ENCODE data around the gene SUMF1. TPM values are rescaled to one million over a fixed set of nuclear protein-coding genes. Genes with fewer than 3 reads are reported as not detected.

The SUMF1 gene
- total and polyA plus RNA-seq, 2 of the 4 experiments (the other 2 are of a cell fraction): 26.3 to 38.4 TPM

GRCh38 chr3:4340077-4340410, 127.0 kb downstream of the SUMF1 start:
- no peak overlapping the region for H3K23ac ChIP-seq (ENCODE audit: low read depth, low read length)
- in situ Hi-C loops (cut with MboI; ENCODE audit: low sequenced_read_pairs) (no loop called here), intact Hi-C loops (cut with micrococcal nuclease) (no loop called here), dilution Hi-C loops (cut with HindIII; ENCODE audit: low sequenced_read_pairs, unreplicated experiment) (no loop called here)
- H4K8ac ChIP-seq (ENCODE audit: low read depth in 2 of 2, low read length in 2 of 2): no peak overlapping the region
- no peak overlapping the region for H4K91ac ChIP-seq (ENCODE audit: insufficient read depth, low read depth, low read length)
- no peak overlapping the region for H3K27ac ChIP-seq (ENCODE audit: insufficient read depth, low read length)
- no peak for ATAC-seq (ENCODE audit: low read depth)
- H3K4me2 ChIP-seq (ENCODE audit: low read depth, low read length): no peak overlapping the region
- BruUV-seq (replicated peaks): no TSS peak
- no peaks in the 10 kb centered on the region for H3K36me3 ChIP-seq (ENCODE audit: control insufficient read depth, insufficient read depth, low read length)
- H3K9me1 ChIP-seq (ENCODE audit: insufficient read depth, low read length): no peaks in the 10 kb centered on the region
- H3K79me1 ChIP-seq (ENCODE audit: low read depth in 1 of 2, low read length in 2 of 2): no peaks in the 10 kb centered on the region
- WGBS, 2 experiments (ENCODE audit: extremely low coverage in 2 of 2, insufficient read length in 1 of 2): no CpG with 5 or more reads among the region's 4 CpGs
- TF ChIP-seq RFX5 (IDR thresholded peaks at IDR 0.05; ENCODE audit: low read depth, low read length) (no peak), NFE2L2 (IDR thresholded peaks at IDR 0.05; ENCODE audit: low read depth, low read length) (no peak), CHD1 (IDR thresholded peaks at IDR 0.05; ENCODE audit: low read depth, low read length) (no peak), RAD21 (IDR thresholded peaks at IDR 0.05; ENCODE audit: low read length) (no peak), POLR2A (IDR thresholded peaks at IDR 0.05; ENCODE audit: low read depth, low read length) (no peak), SMC3 (IDR thresholded peaks at IDR 0.05; ENCODE audit: low read depth, low read length) (no peak), CEBPB (IDR thresholded peaks at IDR 0.05; ENCODE audit: low read depth, low read length) (no peak), MAZ (IDR thresholded peaks at IDR 0.05; ENCODE audit: borderline replicate concordance, low read depth, low read length) (no peak), CTCF (conservative IDR thresholded peaks at IDR 0.05; ENCODE audit: low read depth, low read length) (no peak), MAFK (IDR thresholded peaks at IDR 0.05; ENCODE audit: low read depth, low read length) (no peak), RCOR1 (IDR thresholded peaks at IDR 0.05; ENCODE audit: insufficient replicate concordance, low read length) (no peak)
- H2BK5ac ChIP-seq (ENCODE audit: low read depth, low read length, poor library complexity, severe bottlenecking): no peak overlapping the region
- ChIA-PET CTCF (interaction anchor here (1.2 to 2.3 kb wide), 2 partner anchors 11 to 293 kb away, joined by 9 to 12 read pairs; no protein-coding TSS in a partner anchor), POLR2A (ENCODE audit: unreplicated experiment) (no interaction called here)
- H4K5ac ChIP-seq (ENCODE audit: low read depth, low read length): peak overlapping the region; percentile 18
- H3K4me3 ChIP-seq (ENCODE audit: insufficient read depth, low read depth, low read length): no peak overlapping the region
- no peak overlapping the region for H2AFZ ChIP-seq (replicated peaks; ENCODE audit: low read length, poor library complexity)
- H3K56ac ChIP-seq (ENCODE audit: extremely low read depth, insufficient read depth, low read length): no peak overlapping the region
- no peak overlapping the region for H3K14ac ChIP-seq (replicated peaks; ENCODE audit: low read depth, low read length)
- H2AK5ac ChIP-seq (ENCODE audit: low read depth, low read length): no peak overlapping the region
- no peaks in the 10 kb centered on the region for H3K27me3 ChIP-seq (ENCODE audit: control insufficient read depth, insufficient read depth, low read length)
- H3K4me1 ChIP-seq (ENCODE audit: control insufficient read depth, insufficient read depth, low read length): peaks cover 10% of the 10 kb centered on the region
- DNase-seq: no peak
- H3K4ac ChIP-seq (ENCODE audit: low read depth, low read length): no peak overlapping the region
- H3K9me3 ChIP-seq (ENCODE audit: control insufficient read depth, insufficient read depth, low read length): no peaks in the 10 kb centered on the region
- H4K20me1 ChIP-seq (ENCODE audit: insufficient read depth, low read length): no peaks in the 10 kb centered on the region
- H2AK9ac ChIP-seq (replicated peaks; ENCODE audit: low read depth, low read length, poor library complexity): no peak overlapping the region
- H2BK120ac ChIP-seq (ENCODE audit: low read depth, low read length): no peak overlapping the region
- no peak overlapping the region for H2BK20ac ChIP-seq (ENCODE audit: low read depth, low read length)
- peak overlapping the region; percentile 60 for H3K18ac ChIP-seq (ENCODE audit: low read depth, low read length)
- no peak overlapping the region for H3K9ac ChIP-seq (ENCODE audit: low read depth, low read length)
- no peak overlapping the region for H2BK15ac ChIP-seq (ENCODE audit: low read depth, low read length)
